HG03558 (cell line): ENCODE results near the gene WNT3.

Experiments
- ATAC-seq: cut with Tn5 transposase; IDR thresholded peaks from one replicate; pipeline ENCODE4 v1.9.1; 2021; ENCODE audit warnings: moderate number of reproducible peaks; ENCODE audit not compliant: unreplicated experiment; ENCODE audit errors: extremely low read depth

The WNT3 gene

DNA sequence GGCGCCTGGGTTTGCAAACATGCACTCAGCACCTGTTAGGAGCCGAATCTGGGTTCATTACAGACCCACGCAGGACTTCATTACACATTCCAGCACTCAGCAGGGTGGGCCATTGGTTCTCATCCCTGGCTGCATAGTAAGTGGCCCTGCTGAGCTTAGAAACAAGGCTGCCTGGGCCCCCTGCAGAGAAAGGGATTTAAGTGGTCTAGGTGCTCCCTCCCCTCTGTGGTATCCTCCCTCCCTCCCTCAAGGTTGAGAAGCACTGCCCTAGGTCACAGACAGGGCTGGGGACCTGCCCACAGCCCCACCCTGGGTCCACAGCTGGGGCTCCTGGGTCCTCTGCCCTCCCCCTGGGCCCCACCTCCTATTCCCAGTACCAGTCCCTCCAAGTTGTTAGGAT is 28.3 kb downstream of the WNT3 start:
- ATAC-seq = no peak

DNA sequence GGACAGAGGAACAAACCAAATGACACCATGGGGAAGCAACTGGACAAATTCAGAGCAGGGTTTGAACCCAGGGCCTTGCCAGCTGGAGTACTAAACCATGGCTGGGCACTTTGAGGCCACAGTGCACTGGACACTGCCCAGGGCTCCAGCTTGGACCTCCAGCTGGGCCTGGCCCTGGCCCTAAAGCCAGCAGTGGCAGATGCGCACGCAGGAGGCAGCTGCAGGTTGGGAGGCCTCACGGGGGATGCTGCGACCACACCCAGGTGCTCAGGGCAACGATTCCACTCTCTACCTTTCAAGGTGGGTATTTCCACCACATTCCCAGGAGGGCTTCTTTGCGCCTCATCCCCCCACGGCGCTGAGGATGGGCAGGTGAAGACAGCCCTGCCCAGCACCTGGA is 28.9 kb downstream of the WNT3 start:
- no peak for ATAC-seq

GRCh38 chr17:46788796-46789195 is 29.7 kb downstream of the WNT3 start:
- no peak for ATAC-seq

GRCh38 chr17:46788300-46788699 is 30.2 kb downstream of the WNT3 start:
- ATAC-seq = no peak

- ATAC-seq = no peak
Observed at GRCh38 chr17:46787478-46787877, 31.0 kb downstream of the WNT3 start.

GRCh38 chr17:46785696-46786095 is 32.8 kb downstream of the WNT3 start:
- no peak for ATAC-seq

- ATAC-seq = no peak
Observed at GRCh38 chr17:46783031-46783593, 35.4 kb downstream of the WNT3 start.

- ATAC-seq = no peak
Observed at GRCh38 chr17:46782250-46782953, 36.1 kb downstream of the WNT3 start.

DNA sequence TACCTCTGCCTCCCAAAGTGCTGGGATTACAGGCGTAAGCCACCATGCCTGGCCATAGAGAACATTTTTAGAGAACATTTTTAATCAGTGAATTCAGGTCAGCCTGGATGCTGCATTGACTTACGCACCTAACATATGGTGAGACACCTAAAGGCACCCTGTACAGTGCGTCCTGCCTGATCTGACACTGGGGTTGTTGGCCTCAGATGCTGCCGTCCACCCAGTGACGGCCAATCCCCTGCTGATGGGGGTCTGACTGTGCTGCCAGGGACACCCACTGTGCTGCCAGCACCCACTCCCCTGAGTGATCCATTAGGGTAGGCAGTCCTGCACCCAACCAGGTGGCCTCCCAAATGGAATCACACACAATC is 38.5 kb downstream of the WNT3 start:
- no peak for ATAC-seq

DNA sequence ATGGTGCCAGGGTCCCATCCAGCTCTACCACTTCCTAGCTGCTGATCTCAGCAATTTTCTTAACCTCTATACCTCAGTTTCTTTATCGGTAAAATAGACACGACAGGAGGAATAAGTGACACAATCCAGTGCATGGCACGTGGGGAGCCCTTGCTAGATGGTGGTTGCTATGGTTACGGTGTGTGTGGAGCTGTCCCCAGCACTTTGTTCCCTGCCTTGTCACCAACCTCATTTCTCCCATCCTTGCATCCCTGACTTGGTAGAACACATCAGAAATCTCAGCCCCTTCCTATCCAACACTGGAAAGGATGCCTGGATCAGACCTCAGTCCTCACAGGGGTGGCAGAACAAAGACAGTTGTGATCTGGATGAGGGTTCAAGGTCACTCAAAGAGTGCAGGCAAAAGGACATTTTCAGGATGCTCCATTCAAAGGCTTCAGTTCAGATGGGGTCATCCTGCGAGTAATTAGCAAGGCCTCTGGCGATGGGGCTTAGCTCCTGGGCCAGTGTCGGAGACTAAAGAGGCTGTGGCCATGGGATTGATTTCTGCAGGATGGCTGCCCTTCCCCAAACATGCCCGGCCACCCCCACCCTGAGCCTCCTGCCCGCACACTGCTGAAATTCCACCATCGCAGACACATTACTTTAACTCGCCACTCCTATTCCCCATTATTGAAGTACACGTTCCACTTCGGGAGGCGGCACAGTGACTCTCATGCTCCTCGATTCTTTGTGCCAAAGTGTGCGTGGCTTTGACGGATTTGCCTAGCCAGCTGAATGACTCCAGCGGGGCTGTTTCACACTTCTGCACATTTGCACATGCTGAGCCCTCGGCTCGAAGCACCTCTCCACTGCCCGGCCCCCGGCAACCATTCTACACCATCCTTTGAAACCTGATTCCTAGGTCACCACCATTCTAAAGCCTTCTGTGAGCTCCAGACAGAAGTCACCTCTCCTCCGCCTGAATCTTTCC is 40.3 kb downstream of the WNT3 start:
- ATAC-seq = no peak

DNA sequence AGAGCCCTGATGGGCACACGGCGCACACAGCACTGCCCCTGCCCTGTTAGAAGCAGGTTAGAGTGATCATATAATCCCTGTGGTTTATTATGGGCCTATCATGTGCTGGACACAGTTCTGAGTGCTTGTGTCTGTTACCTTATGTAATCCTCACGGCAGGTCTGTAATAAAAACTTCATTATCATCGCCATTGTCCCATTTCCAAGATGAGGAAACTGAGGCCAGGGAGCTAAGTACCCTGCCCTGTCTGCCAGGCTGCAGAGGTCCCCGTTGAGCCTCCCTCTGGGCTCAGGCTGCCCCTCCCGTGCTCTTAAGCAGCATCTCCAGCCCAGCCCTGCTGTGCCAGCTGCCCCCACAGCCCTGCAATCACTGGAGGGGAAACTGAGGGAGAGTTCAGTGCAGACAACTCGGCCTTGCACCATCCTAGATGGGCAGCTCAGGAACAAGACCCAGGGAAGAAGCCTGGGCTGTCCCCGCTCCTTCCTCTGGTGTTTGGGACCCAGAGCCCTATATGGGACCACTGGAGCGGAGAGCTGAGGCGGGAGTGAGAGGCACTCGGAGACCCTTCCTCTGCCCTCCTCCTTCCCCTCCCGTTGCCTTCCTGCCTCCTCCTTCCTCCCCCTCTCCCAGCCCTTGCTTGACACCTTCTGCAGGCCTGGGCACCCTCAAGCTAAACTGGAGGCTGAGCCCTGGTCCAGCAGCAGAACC is 42.0 kb downstream of the WNT3 start:
- ATAC-seq = no peak

- no peak for ATAC-seq
Observed at GRCh38 chr17:46774108-46774737, 44.3 kb downstream of the WNT3 start.

- ATAC-seq = no peak
Observed at GRCh38 chr17:46773676-46774075, 44.8 kb downstream of the WNT3 start.

GRCh38 chr17:46773221-46773605 is 45.3 kb downstream of the WNT3 start:
- no peak for ATAC-seq

GRCh38 chr17:46772475-46773220 is 45.8 kb downstream of the WNT3 start:
- no peak for ATAC-seq

GRCh38 chr17:46771561-46772474 is 46.7 kb downstream of the WNT3 start:
- no peak for ATAC-seq

GRCh38 chr17:46770818-46771560 is 47.5 kb downstream of the WNT3 start:
- no peak for ATAC-seq

- ATAC-seq = no peak
Observed at GRCh38 chr17:46770439-46770817, 48.1 kb downstream of the WNT3 start.
